Measurements from ENCODE around the gene CAPN15. TPM values are rescaled to one million over a fixed set of nuclear protein-coding genes. Genes with fewer than 3 reads are reported as not detected.
A peak's percentile ranks its signal among the peaks of the same experiment; 100 is the strongest.

CAPN15 gene
- total RNA-seq, 4 donors from 2014 or later = 50.3 to 249 (median 167) TPM

DNA sequence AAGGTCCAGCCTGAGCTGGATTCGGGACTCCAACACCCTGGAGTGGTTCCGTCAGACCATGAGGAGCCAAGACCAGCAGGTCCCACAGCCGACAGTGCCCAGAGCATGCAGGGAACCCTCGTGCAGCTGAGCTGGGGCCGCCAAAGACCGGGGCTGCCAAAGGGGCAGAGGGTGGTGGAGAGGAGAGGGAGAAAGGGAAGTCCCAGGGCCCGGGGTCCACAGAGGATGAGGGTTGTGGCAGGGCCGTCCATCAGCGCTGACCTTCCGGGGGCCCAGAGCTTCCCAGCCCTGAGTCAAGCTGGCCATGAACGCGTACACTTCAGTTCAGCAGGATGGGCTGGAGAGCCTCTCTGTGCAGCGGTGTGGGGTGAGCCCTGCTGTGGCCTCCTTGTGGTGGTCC lies 6.7 kb upstream of the CAPN15 start:
- peaks cover 0 to 29% (median 2%) of the 10 kb centered on the region in 4 donors for H3K4me1 ChIP-seq
- no peak overlapping the region for H3K4me3 ChIP-seq
- peaks cover 0 to 48% (median 4%) of the 10 kb centered on the region in 3 donors for H3K36me3 ChIP-seq
- no peak overlapping the region for H3K27ac ChIP-seq
- no peak for DNase-seq
- no peak for TF ChIP-seq POLR2A (IDR thresholded peaks at IDR 0.05)
- TF ChIP-seq, protein P1, sequence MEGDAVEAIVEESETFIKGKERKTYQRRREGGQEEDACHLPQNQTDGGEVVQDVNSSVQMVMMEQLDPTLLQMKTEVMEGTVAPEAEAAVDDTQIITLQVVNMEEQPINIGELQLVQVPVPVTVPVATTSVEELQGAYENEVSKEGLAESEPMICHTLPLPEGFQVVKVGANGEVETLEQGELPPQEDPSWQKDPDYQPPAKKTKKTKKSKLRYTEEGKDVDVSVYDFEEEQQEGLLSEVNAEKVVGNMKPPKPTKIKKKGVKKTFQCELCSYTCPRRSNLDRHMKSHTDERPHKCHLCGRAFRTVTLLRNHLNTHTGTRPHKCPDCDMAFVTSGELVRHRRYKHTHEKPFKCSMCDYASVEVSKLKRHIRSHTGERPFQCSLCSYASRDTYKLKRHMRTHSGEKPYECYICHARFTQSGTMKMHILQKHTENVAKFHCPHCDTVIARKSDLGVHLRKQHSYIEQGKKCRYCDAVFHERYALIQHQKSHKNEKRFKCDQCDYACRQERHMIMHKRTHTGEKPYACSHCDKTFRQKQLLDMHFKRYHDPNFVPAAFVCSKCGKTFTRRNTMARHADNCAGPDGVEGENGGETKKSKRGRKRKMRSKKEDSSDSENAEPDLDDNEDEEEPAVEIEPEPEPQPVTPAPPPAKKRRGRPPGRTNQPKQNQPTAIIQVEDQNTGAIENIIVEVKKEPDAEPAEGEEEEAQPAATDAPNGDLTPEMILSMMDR (IDR thresholded peaks at IDR 0.05) = no peak
- H3K27me3 ChIP-seq = no peaks in the 10 kb centered on the region
- no peaks in the 10 kb centered on the region for H3K9me3 ChIP-seq

DNA sequence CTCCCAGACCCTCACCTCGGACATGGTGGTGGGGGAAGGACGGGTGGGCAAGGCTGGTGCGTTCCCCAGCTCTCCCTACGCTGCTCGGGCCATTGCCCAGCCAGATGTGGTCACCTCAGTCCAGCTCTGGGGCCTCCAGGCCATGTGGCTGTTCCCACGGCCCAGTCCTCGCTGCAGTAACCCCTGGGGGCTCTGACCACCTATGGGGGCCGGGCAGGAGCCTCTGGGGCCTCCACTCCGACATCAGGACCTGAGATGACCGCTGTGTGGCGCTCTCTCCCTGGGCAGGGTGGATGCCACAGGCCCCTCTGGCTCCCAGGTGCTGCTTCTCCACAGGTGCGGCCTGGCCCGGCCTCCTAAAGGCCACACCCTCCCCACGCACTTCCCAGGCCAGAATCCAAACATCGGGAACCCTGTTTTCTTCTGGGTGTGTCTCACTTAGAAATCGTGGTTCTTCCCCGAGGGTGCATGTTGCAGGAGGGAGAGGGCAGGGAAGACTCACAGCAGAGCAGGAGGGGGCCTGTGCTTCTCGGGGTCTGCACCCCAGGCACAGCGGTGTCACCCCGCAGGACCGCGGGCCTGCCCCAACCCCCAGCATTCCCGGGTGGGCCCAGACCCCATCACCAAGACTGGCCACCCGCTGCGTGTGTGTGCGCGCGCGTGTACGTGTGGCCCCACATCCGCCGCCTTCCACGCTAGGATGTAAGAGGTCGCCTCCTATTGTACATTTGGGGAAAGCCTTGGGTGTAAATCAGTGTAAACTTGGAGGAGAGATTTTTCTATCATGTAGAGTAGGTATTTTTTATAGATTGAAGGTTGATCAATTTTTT lies 5.9 kb upstream of the CAPN15 start:
- Histone ChIP-seq H3K27me3 (no peaks in the 10 kb centered on the region), H3K4me1 (peaks cover 0 to 36% (median 9%) of the 10 kb centered on the region in 4 donors), H3K4me3 (no peak overlapping the region), H3K27ac (peak overlapping the region in 1 of 4 donors; percentile 22), H3K9me3 (no peaks in the 10 kb centered on the region), H3K36me3 (peaks cover 0 to 40% (median 4%) of the 10 kb centered on the region in 3 donors)
- TF ChIP-seq, protein P1 (IDR thresholded peaks at IDR 0.05) = peak in 4 of 6 experiments; percentile 19 to 65 (median 62)
- no peak for TF ChIP-seq POLR2A (IDR thresholded peaks at IDR 0.05)
- DNase-seq = peak in 2 of 3 donors; percentile 78 to 85

DNA sequence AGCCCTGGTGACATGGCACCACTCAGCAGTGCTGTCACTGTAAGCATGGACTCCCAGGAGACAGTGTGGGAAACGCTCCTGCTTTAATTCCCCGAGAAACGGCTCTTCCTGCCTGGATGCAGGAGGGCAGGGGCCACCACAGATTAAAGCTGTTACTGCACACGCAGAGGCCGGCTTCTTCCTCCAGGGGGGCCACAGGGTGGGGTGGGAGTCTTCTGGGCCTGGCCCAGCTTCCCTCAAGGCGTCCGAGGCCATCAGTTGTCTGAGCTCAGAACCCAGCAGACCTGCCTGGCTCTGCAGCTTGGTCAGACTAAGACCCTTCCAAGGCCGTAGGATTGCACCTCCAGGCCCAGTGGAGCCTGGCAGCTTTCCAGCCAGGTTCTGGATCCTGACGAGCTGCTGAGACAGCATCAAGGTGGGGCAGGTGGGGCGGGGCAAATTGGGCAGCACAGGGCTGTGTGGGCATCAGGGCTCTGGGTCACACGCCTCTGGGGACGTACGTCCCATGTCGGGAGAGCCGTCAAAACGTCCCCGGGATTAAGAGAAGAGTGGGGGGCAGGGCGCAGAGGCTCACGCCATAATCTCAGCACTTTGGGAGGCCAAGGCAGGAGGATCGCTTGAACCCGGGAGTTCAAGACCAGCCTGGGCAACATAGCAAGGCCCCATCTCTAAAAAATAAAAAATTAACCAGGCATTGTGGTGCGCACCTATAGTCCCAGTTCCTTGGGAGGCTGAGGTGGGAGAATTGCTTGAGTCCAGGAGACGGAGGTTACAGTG lies 5.0 kb upstream of the CAPN15 start:
- peaks cover 0 to 34% (median 4%) of the 10 kb centered on the region in 3 donors for H3K36me3 ChIP-seq

DNA sequence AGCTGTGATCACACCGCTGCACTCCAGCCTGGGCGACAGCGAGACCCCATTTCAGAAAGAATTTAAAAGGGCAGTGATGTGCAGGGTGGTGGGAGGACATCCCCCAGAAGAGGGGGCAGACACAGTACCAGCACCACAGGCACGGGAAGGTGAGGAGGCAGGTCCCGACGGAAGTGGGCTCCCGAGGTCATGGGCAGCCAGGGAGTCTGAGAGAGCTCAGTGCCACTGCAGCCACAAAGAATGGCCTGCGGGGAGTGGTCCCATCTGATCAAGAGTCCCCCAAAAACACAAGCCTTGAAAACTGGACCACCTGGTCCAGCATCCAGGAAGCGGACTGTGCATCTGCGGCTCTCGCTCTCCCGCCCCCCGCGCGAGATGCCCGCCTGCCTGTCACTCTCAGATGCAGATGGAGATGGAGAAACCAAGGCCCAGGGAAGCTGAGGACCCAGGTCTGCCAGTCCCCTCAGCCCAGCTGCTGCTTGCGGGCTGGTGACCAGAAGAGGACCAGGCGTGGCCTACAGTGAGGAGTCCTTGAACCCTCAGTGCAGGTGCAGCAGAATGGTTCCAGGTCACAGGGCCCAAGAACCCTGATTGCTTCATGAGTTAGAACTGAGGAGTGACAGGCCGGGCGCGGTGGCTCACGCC lies 4.3 kb upstream of the CAPN15 start:
- H3K27me3 ChIP-seq = no peaks in the 10 kb centered on the region
- H3K9me3 ChIP-seq = no peaks in the 10 kb centered on the region
- H3K4me1 ChIP-seq = peaks cover 0 to 37% (median 11%) of the 10 kb centered on the region in 4 donors
- peaks cover 0 to 33% (median 4%) of the 10 kb centered on the region in 3 donors for H3K36me3 ChIP-seq
- TF ChIP-seq POLR2A (IDR thresholded peaks at IDR 0.05) = no peak
- TF ChIP-seq, protein P1 (IDR thresholded peaks at IDR 0.05) = no peak
- no peak overlapping the region for H3K27ac ChIP-seq
- peak in 1 of 3 donors; percentile 53 for DNase-seq
- H3K4me3 ChIP-seq = no peak overlapping the region

More for the DNA sequence above, 5.0 kb upstream of the CAPN15 start:
- H3K4me1 ChIP-seq = peaks cover 0 to 37% (median 11%) of the 10 kb centered on the region in 4 donors
- peak in 1 of 3 donors; percentile 55 for DNase-seq
- TF ChIP-seq, protein P1 (IDR thresholded peaks at IDR 0.05) = no peak
- no peak for TF ChIP-seq POLR2A (IDR thresholded peaks at IDR 0.05)
- no peak overlapping the region for H3K4me3 ChIP-seq
- no peaks in the 10 kb centered on the region for H3K27me3 ChIP-seq
- H3K9me3 ChIP-seq = no peaks in the 10 kb centered on the region
- no peak overlapping the region for H3K27ac ChIP-seq

Measured in Peyer's patch (tissue), 4 donors.